Measurements from ENCODE around the gene HDAC1.
"Not testable (repeated sequence)": the region's sequence is repeated elsewhere in the genome, so short reads cannot be mapped to it uniquely, and the experiment has no call there.

HDAC1 gene

DNA sequence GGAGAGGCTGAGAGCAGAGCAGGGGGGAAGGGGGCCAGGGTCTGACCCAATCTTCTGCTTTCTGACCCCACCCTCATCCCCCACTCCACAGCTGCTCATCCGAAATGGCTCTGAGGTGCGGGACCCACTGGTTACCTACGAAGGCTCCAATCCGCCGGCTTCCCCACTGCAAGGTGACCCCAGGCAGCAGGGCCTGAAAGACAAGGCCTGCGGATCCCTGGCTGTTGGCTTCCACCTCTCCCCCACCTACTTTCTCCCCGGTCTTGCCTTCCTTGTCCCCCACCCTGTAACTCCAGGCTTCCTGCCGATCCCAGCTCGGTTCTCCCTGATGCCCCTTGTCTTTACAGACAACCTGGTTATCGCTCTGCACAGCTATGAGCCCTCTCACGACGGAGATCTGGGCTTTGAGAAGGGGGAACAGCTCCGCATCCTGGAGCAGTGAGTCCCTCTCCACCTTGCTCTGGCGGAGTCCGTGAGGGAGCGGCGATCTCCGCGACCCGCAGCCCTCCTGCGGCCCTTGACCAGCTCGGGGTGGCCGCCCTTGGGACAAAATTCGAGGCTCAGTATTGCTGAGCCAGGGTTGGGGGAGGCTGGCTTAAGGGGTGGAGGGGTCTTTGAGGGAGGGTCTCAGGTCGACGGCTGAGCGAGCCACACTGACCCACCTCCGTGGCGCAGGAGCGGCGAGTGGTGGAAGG, 17.1 kb upstream of the HDAC1 start:
- DNase-seq (ENCODE audit: low spot score) = no peak

DNA sequence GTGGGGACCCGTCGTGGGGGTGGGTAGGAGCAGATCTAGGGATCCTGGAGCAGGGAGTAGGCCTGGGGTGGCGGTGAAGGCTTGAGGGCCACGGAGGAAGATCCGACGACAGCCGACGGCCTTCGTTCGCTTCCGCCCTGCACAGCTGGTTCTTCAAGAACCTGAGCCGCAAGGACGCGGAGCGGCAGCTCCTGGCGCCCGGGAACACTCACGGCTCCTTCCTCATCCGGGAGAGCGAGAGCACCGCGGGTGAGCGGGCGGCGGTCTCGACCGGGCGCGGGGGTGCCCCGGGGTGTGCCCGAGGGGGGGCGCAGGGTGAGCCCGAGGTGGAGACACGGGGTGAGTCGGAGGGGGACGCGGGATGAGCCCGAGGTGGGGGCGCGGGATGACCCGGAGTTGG, 16.5 kb upstream of the HDAC1 start:
- no peak for DNase-seq (ENCODE audit: low spot score)

GRCh38 chr1:32276032-32276782, 15.7 kb upstream of the HDAC1 start:
- DNase-seq (ENCODE audit: low spot score) = no peak

DNA sequence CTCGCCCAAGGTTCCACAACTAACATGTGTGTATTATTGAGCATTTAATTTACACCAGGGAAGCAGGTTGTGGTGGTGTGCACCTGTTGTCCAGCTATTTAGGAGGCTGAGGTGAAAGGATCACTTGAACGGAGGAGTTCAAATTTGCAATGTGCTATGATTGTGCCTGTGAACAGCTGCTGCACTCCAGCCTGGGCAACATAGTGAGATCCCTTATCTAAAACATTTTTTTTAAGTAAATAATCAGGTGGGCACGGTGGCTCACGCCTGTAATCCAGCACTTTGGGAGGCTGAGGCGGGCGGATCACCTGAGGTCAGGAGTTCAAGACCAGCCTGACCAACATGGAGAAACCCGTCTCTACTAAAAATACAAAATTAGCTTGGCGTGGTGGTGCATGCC, 7.1 kb upstream of the HDAC1 start:
- DNase-seq (ENCODE audit: low spot score) = not testable (repeated sequence)

GRCh38 chr1:32285658-32286057, 6.2 kb upstream of the HDAC1 start:
- no peak for DNase-seq (ENCODE audit: low spot score)

DNA sequence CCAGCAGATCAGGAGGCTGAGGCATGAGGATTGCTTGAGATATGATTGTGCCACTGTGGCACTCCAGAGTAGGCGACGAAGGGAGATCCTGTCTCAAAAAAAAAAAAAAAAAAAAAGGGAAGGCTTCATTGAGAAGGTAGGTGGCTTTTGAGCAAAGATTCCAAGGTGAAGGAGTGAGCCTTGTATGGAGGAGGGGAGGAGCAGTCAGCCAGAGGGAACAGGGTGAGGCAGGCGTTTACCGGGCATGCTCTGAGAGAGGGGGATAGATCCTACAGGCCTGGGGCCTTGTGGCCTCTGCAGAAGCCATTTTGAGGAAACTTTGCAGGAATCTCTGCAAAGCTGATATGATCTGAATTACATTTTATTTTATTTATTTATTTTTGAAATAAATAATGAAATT, 5.1 kb upstream of the HDAC1 start:
- no peak for DNase-seq (ENCODE audit: low spot score)

DNA sequence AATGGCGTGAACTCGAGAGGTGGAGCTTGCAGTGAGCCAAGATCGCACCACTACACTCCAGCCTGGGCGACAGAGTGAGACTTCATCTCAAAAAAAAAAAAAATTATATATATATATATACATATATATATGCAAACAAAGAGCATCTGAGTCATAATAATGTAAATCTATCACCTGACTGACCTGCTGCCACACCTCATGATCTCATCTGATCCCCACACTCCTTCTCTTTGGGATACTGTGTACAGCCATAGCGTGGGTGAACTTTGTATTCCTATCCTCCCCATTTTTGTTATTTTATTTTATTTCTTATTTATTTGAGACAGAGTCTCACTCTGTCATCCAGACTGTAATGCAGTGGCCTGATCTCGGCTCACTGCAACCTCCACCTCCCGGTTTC, 2.6 kb upstream of the HDAC1 start:
- DNase-seq (ENCODE audit: low spot score) = no peak

DNA sequence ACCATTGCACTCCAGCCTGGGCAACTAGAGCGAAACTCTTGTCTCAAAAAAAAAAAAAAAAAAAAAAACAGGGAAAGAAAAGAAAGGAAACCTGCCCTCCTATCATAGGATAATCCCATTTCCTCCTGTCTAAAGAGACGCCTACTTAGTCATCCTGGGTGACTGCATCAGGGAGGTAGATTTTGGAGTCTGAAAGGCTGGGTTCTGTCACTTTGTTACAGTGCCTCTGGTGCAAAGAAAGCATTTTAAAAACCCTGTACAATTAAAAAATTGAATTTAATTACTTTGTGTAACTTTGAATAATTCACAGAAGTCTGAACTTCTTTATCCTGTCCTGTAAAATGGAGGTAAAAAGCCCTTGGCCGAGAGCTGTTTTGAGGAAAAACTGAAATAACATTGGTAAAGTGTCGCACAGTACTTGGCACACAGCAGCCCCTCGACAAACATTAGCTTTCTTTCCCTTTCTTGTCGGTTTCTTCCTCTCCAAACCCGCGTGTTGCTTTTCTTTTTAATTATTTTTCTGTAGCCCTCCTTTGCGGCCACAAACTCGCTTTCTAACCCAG, 657 bp upstream of the HDAC1 start:
- DNase-seq (ENCODE audit: low spot score) = peak; percentile 65

DNA sequence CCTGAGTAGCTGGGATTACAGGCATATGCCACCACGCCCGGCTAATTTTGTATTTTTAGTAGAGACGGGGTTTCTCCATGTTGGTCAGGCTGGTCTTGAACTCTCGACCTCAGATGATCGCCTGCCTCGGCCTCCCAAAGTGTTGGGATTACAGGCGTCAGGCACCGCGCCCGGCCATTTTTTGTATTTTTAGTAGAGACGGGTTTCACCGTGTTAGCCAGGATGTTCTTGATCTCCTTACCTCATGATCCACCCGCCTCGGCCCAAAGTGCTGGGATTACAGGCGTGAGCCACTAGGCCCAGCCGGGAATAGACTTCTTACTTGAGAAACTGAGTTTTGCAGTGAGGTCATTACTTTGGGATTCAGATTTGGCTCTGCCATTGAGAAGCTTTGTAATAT, 6.3 kb downstream of the HDAC1 start:
- DNase-seq (ENCODE audit: low spot score) = not testable (repeated sequence)

- DNase-seq (ENCODE audit: low spot score) = no peak
These were observed 7.4 kb downstream of the HDAC1 start for GRCh38 chr1:32299327-32299726.

- DNase-seq (ENCODE audit: low spot score) = no peak
These were observed 11.5 kb downstream of the HDAC1 start for GRCh38 chr1:32303358-32303757.

- no peak for DNase-seq (ENCODE audit: low spot score)
These were observed 12.2 kb downstream of the HDAC1 start for GRCh38 chr1:32303997-32304622.

GRCh38 chr1:32305310-32305709, 13.4 kb downstream of the HDAC1 start:
- DNase-seq (ENCODE audit: low spot score) = no peak

DNA sequence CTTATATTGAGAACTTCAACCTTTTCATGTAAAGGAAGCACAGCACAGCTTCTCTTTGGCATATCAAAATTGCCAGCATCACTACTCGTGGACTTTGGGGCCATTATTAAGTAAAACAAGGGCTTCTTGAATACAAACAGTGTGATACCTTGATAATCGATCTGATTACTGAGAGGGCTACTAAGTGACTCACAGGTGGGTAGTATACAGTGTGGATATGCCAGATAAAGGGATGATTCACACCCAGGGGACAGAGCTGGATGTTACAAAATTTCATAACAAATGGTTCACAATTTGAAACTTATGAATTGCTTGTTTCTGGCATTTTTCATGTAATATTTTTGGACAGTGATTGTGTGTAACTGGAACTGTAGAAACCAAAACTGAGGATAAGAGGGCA, 15.4 kb downstream of the HDAC1 start:
- DNase-seq (ENCODE audit: low spot score) = no peak

DNA sequence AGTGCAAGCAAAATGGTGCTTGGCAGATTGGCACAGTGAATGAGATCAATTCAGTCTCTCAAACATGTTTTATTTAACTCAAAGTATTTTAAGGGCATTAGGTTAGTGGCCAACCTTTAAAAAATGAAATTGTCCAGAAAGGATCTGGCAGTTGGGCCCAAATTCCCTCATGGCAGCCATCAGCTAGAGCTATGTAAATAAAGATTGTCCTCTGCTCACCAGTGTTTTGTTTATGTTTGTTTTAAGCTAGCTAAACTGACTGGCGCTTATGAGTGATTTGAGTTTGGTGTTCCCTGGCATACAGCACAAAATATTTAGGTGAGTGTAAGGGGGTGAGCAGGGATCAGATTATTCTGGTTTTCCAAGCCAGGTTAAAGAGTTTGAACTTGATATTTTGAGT, 18.1 kb downstream of the HDAC1 start:
- no peak for DNase-seq (ENCODE audit: low spot score)

DNA sequence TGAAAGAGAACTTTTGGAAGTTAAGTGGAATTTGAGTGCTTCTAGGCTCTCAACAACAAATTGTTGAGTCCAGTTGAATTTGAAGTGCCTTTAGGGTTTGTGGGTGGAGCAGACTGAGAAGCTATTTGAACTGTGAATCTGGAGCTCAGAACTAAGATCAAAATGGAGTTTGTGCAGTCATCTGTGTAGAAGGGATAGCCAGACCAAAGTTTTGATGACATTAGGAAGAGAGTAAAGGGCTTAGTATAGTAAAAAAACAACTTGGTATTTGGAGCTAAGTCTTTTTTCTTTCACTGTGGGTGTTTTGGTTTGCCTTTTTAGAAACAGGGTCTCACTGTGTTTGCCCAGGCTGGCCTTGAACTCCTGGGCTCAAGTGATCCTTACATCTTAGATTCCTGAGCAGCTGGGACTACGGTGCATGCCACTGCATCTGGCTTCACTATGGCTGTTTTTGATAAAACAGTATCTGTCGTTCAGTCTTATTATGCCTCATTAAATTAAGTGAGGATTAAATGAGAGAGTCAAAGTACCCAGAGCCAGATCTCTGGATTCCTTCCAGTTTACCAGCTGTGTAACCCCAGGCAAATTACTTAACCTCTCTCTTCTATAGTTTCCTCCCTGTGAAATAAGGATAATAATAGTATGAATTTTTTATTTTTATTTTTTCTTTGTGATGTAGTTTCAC, 20.0 kb downstream of the HDAC1 start:
- DNase-seq (ENCODE audit: low spot score) = no peak

GRCh38 chr1:32316903-32317277, 25.0 kb downstream of the HDAC1 start:
- no peak for DNase-seq (ENCODE audit: low spot score)

- DNase-seq (ENCODE audit: low spot score) = no peak
These were observed 26.4 kb downstream of the HDAC1 start for GRCh38 chr1:32318127-32318869.

GRCh38 chr1:32321712-32322291, 29.9 kb downstream of the HDAC1 start:
- DNase-seq (ENCODE audit: low spot score) = no peak

DNA sequence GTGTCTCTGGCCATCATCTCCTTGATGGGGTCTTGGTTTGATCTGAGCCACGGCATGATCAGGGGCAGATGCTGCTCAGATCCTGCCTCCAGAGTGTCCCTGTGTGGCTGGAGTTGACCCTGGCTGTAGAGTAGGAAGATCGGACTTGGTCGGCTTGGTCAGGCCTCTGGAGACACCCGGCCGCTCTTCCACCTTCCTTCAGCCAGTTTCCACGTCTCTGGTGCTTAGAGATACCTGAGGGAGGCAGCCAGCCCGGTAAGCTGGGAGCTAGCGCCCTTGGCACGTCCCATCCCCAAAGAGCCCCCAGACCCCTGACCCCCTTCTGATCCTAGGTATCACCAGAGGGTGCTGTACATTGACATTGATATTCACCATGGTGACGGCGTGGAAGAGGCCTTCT, 35.3 kb downstream of the HDAC1 start:
- no peak for DNase-seq (ENCODE audit: low spot score)

- no peak for DNase-seq (ENCODE audit: low spot score)
These were observed 38.1 kb downstream of the HDAC1 start for GRCh38 chr1:32329931-32330466.
